Measurements from ENCODE around the gene PCGF3.

PCGF3 gene

GRCh38 chr4:796206-796605, 90.6 kb downstream of the PCGF3 start:
- Histone ChIP-seq H3K9ac (ENCODE audit: low read length) (peak overlapping the region; percentile 25; the same call in 1 of the 2 replicates), H2AFZ (ENCODE audit: low read depth, low read length, severe bottlenecking) (no peak overlapping the region), H3K9me2 (replicated peaks; ENCODE audit: insufficient read depth, low read length) (no peaks in the 10 kb centered on the region), H3K27ac (ENCODE audit: low read depth, low read length) (peak overlapping the region; percentile 80), H3K4me3 (ENCODE audit: insufficient read depth, low read length, poor library complexity, severe bottlenecking) (no peak overlapping the region), H3K9me3 (ENCODE audit: insufficient read depth, low read length) (no peaks in the 10 kb centered on the region), H3K4me2 (ENCODE audit: low read depth, low read length, poor library complexity, severe bottlenecking) (peak overlapping the region; percentile 40), H4K20me1 (ENCODE audit: low read depth, low read length) (no peaks in the 10 kb centered on the region), H3F3A (ENCODE audit: insufficient read depth) (peaks cover 39% of the 10 kb centered on the region), H3K79me2 (ENCODE audit: insufficient read depth, low read length) (no peaks in the 10 kb centered on the region), H3K36me3 (ENCODE audit: low read length) (no peaks in the 10 kb centered on the region), H3K27me3 (ENCODE audit: low read length) (no peaks in the 10 kb centered on the region)
- TF ChIP-seq EZH2phosphoT487 (conservative IDR thresholded peaks at IDR 0.05; ENCODE audit: low read length) (no peak), CTCF (IDR thresholded peaks at IDR 0.05; ENCODE audit: insufficient read depth, low read length, poor library complexity, severe bottlenecking) (no peak)

GRCh38 chr4:797066-797465, 91.4 kb downstream of the PCGF3 start:
- no peak overlapping the region for H3K4me3 ChIP-seq (ENCODE audit: insufficient read depth, low read length, poor library complexity, severe bottlenecking)
- H3K27ac ChIP-seq (ENCODE audit: low read depth, low read length), result peak overlapping the region; percentile 80
- H3K27me3 ChIP-seq (ENCODE audit: low read length), result no peaks in the 10 kb centered on the region
- no peak overlapping the region for H2AFZ ChIP-seq (ENCODE audit: low read depth, low read length, severe bottlenecking)
- no peaks in the 10 kb centered on the region for H3K36me3 ChIP-seq (ENCODE audit: low read length)
- H3K9ac ChIP-seq (ENCODE audit: low read length), result peak overlapping the region; percentile 25; the same call in 1 of the 2 replicates
- H3K4me2 ChIP-seq (ENCODE audit: low read depth, low read length, poor library complexity, severe bottlenecking), result peak overlapping the region; percentile 40
- H3F3A ChIP-seq (ENCODE audit: insufficient read depth), result peaks cover 44% of the 10 kb centered on the region
- no peaks in the 10 kb centered on the region for H4K20me1 ChIP-seq (ENCODE audit: low read depth, low read length)
- H3K9me3 ChIP-seq (ENCODE audit: insufficient read depth, low read length), result peaks cover 7% of the 10 kb centered on the region; the same call in 1 of the 2 replicates
- TF ChIP-seq EZH2phosphoT487 (conservative IDR thresholded peaks at IDR 0.05; ENCODE audit: low read length) (no peak), CTCF (IDR thresholded peaks at IDR 0.05; ENCODE audit: insufficient read depth, low read length, poor library complexity, severe bottlenecking) (no peak)
- H3K79me2 ChIP-seq (ENCODE audit: insufficient read depth, low read length), result no peaks in the 10 kb centered on the region
- H3K9me2 ChIP-seq (replicated peaks; ENCODE audit: insufficient read depth, low read length), result no peaks in the 10 kb centered on the region

GRCh38 chr4:801436-802124, 95.9 kb downstream of the PCGF3 start:
- no peak for TF ChIP-seq EZH2phosphoT487 (conservative IDR thresholded peaks at IDR 0.05; ENCODE audit: low read length)
- no peak for TF ChIP-seq CTCF (IDR thresholded peaks at IDR 0.05; ENCODE audit: insufficient read depth, low read length, poor library complexity, severe bottlenecking)
- Histone ChIP-seq H3K9ac (ENCODE audit: low read length) (no peak overlapping the region), H3K9me3 (ENCODE audit: insufficient read depth, low read length) (peaks cover 7% of the 10 kb centered on the region; the same call in 1 of the 2 replicates), H4K20me1 (ENCODE audit: low read depth, low read length) (no peaks in the 10 kb centered on the region), H3F3A (ENCODE audit: insufficient read depth) (peaks cover 24% of the 10 kb centered on the region), H3K36me3 (ENCODE audit: low read length) (no peaks in the 10 kb centered on the region), H2AFZ (ENCODE audit: low read depth, low read length, severe bottlenecking) (peak overlapping the region; percentile 5), H3K4me3 (ENCODE audit: insufficient read depth, low read length, poor library complexity, severe bottlenecking) (no peak overlapping the region), H3K79me2 (ENCODE audit: insufficient read depth, low read length) (no peaks in the 10 kb centered on the region), H3K27ac (ENCODE audit: low read depth, low read length) (peak overlapping the region; percentile 78), H3K9me2 (replicated peaks; ENCODE audit: insufficient read depth, low read length) (no peaks in the 10 kb centered on the region), H3K27me3 (ENCODE audit: low read length) (no peaks in the 10 kb centered on the region), H3K4me2 (ENCODE audit: low read depth, low read length, poor library complexity, severe bottlenecking) (peak overlapping the region; percentile 39)
